GM18858 (cell line): Measurements from ENCODE around the gene FAM185A.
"Not testable (repeated sequence)": the region's sequence is repeated elsewhere in the genome, so short reads cannot be mapped to it uniquely, and the experiment has no call there.

ENCODE experiments used
- ATAC-seq: cut with Tn5 transposase; IDR thresholded peaks from one replicate; pipeline ENCODE4 v1.9.1; 2021; ENCODE audit not compliant: unreplicated experiment

Gene FAM185A

DNA sequence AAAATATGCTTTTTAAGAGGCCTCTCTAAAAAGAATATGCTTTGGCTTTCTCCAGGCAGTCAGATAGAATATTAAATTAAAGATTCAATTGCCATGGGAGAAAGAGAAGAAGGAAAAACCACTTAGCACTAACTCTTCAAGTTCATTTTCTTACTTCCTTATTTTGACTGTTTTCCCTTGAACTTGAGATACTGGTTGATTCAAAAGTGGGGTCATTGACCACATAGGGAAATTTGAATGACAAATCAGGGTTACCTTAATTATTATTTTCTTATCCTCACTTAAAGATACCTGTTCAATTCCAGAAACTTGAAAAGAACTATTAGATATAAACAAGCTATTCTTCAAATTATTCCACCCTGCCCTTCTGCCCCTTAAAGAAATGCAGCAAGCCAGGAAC, 27.4 kb downstream of the FAM185A start:
- ATAC-seq = not testable (repeated sequence)

DNA sequence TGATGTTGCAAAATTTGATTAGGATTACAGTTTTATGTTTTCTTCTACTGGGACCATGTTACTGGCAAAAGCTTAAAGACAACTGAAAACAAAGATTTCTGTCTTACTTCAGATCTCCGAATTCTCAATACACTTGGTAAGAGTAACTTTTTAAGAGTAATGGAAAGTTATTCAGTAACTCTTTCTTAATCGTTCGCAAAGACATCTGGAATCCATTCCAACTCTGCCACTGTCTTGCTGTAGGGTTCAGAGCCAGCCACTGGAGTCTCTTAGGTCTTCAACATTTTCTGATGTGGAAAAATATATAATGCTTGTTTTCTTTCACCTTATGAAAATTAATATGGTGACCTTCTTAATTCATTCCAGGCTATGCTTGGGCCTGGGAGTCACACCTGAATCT, 29.9 kb downstream of the FAM185A start:
- not testable (repeated sequence) for ATAC-seq

DNA sequence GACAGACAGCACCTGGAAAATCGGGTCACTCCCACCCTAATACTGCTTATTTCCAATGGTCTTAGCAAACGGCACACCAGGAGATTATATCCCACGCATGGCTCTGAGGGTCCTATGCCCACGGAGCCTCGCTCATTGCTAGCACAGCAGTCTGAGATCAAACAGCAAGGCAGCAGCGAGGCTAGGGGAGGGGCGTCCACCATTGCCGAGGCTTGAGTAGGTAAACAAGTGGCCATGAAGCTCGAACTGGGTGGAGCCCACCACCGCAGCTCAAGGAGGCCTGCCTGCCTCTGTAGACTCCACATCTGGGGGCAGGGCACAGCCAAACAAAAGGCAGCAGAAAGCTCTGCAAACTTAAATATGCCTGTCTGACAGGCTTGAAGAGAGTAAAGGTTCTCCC, 32.1 kb downstream of the FAM185A start:
- ATAC-seq = not testable (repeated sequence)

DNA sequence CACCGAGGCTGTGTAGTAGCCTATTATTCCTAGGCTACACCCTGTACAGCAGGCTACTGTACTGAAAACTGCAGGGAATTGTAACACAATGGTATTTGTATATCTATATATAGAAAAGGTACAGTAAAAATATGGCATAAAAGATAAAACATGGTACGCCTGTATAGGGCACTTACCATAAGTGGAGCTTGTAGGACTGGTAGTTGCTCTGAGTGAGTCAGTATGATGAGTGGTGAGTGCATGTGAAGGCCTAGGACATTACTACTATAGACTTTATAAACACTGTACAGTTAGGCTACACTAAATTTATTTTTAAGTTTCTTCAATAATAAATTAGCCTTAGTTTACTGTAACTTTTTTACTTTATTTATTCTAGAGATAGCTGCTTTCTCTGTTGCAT, 40.0 kb downstream of the FAM185A start:
- not testable (repeated sequence) for ATAC-seq

DNA sequence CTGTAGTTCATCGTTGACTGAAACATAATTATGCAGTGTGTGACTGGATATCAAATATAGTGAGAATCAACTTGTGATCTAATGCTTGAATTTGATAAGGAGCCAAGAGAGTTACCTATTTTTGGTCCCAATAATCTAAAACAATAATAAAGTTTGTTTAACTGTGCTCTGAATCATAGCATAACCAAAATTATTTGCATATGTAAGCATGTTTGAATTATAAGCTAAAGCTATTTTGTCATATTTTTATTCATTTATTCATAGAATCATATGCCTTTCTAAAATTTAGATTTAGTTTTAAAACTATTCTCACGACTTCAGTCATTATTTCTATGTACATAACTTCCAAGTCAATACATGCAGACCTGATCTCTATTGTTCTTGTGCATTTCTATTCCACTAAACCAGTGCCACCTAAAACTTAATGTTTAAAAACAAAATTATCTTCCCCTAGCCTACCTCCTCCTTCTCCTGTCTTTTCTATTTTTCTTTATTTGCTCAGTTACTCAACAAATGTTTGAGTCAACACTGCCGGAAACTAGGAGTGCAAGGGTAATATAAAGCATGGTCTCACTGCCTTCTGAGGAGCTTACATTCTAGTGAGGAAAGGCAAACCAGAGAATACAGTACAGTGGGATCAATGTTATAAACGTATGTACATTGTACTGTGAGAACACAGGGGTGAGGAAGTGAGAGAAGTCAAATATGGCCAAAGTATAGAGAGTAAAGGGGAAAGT, 41.7 kb downstream of the FAM185A start:
- not testable (repeated sequence) for ATAC-seq

DNA sequence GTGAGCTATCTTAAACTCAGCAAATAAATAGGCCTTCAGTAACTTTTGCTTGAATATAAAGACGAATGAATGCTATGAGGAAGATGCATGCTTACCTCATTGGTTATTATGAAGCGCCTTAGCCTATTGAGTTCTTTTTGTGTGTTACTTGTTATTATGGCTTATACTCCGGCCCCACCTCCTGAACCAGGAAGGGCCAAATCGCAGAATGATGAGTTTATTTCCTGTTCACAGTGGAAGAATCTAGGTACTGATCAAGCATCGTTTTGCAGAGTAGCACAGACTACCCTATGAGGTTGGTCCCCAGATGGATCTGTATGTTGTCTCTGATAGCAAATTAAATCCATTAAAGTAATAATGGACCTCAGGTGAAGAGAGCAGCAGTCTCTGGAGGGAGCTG, 42.6 kb downstream of the FAM185A start:
- not testable (repeated sequence) for ATAC-seq

DNA sequence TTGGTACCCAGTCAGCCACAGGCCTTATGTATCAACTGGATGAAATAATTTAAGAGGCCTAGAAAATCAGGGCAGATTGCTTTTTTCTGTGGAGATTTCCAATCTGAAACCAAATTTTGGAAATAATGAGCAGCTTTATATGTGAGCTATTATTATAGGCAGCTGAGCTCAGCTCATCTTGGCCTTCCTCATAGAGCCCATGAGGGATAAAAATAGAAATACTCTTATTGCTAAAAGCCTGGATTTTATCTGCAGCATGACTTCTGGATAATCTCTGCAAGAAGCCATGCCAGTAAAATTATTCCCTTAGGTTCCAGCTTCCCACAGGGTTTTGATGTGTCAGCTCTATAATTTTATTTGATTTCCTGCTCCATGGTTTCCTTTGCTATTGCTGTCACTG, 43.0 kb downstream of the FAM185A start:
- ATAC-seq = not testable (repeated sequence)

DNA sequence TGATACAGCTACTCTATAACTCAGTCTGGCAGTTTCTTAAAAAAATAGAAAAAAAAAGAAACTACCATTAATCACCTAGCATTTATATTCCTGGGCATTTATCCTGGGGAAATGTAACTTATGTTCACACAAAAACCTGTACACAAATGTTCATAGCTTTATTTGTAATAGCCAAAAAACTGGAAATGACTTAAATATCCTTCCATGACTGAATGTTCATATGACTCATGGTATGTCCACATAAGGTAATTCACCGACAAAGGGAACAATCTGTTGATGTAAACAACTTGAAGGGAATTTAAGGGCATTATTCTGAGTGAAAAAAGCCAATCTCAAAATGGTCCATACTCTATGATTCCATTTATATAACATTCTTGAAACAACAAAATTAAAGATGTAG, 45.8 kb downstream of the FAM185A start:
- not testable (repeated sequence) for ATAC-seq

DNA sequence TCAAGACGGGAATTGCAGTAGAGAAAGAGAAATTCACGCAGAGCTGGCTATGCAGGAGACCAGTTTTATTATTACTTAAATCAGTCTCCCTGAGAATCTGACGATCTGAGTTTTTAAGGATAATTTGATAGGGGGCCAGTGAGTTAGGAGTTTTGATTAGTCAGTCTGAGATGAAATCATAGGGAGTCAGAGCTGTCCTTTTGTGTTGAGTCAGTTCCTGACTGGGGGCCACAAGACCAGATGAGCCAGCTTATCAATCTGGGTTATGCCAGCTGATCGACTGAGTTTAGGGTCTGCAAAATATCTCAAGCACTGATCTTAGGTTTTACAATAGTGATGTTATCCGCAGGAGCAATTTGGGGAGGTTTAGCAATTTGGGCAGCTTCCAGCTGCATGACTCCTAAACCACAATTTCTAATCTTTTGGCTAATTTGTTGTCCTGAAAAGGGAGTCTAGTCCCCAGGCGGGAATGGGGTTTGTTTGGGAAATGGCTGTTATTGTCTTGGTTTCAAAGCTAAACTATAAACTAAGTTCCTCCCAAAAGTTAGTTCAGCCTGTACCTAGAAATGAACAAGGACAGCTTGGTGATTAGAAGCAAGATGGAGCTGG, 47.3 kb downstream of the FAM185A start:
- not testable (repeated sequence) for ATAC-seq

DNA sequence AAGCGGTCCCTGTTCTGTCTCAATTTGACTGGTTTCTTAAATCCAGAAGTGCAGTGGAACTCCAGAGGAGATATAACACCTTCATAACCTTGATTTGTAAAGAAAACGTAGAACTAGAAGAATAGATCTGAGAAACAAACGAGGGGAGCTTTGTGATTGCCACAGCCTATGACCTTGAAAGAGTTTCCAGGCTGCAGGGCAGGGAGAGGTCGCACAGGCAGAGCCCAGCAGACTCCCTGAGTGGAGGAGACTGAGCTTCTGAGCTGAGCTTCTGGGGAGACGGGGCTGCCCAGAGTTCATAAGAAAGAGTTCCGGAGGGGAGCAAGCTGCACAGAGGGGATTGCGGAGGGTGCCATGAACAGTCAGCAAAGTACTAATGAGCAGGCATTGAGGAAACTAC, 57.8 kb downstream of the FAM185A start:
- ATAC-seq = no peak

DNA sequence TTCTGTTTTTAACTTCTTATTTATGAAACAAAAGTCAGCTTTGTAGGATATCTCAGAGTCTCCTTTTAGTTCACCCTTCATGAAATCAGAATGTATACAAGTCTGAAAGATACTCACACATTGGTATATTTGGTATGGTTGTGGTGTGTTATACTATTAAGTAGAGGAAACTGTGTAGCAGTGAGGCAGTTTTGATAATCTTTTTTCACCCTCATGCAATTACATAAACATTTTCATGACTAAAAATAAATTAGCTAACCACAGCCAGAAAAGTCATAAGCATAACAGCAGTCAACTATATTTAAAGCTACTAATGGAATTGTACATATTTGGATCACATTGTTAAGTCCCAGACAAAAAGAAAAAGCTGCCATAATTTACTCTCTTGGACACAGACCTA, 62.1 kb downstream of the FAM185A start:
- no peak for ATAC-seq

DNA sequence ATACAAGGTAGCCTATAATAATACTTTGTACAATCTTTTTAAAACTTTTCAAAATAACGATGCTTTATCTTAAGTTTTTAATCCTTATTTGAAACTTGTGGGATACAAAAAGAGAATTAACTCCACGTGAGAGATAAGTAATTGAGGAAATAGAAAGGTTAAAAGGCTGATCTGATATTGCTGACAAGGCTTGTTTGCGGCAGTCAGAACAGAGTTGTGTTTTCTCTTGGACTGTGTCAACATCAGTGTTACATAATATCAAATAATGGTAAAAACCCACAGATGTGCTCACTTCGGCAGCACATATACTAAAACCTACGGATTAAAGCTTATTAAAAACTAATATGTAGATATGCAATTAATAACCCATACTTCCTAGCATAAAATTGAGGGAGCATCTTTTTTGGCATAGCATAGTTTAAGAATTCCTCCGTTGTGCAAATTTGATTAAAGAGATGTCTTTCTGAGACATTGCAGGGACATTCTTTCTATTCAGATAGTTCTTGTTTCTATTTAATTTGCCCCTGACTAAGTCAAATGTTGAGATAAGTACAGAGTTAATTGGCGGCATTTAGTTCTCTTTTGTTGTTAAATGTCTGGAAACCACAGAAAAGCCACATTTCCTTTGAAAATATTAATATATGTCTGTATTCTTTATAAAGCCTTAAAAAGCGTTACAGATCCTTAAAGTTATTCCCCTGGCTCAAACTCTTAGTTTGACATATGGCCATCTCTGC, 63.3 kb downstream of the FAM185A start:
- no peak for ATAC-seq

DNA sequence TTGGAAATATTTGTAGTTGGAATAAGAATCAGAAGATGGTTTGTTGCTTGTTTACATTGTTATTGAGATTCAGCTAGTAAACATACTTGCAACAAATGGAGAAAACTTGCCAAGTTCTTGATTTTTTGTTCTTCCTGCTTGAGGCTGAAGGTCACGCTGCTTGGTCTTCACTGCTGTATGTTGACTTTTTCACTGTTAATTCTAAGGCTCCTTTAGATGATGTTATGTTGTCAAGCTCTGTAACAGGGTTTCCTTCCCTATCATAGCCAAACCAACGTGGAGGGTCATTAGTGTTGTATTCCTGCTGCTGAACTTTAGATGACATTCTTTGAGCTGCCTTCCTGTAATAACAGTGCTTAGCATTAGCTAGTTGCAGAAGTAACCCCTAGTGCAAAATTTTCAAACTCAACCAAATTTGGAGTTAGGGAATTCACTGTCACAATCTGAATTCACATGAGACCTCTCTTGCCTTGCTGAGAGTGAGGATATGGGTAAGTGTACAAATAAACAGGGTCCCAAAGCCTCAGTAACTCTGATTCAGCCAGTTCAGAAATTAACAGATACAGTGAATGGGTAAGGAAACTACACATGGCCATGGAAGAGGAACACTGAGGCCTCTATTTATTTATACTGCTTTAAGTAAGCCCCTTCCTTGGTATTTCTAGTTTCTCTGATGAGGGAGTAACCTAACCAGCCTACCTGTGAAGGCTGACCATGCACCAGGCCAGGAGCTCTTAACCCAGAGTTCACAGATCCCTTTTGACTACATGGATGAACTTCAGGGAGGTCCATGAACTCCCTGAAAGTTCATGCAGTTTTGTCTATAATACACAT, 64.6 kb downstream of the FAM185A start:
- ATAC-seq = no peak

DNA sequence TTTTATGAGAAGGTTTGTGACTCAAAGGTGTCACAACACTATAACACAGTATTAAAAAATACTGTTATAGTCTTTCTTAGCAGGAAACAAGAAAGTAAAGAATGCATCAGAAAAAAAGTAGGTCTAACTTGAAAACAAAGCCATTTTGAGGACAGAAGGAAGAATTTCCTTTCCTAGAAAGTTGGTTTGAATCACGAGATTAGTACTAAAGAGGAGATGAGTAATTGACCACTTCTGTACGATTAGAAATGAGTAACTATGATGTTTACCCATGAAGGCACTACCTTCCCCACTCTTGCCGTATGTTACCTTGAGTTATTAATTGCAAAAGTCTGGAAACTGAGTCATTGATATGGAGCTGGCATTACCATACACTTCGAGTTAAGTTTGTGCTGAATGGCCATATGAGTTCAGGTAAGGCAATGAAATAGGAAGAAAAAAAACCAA, 65.2 kb downstream of the FAM185A start:
- no peak for ATAC-seq

DNA sequence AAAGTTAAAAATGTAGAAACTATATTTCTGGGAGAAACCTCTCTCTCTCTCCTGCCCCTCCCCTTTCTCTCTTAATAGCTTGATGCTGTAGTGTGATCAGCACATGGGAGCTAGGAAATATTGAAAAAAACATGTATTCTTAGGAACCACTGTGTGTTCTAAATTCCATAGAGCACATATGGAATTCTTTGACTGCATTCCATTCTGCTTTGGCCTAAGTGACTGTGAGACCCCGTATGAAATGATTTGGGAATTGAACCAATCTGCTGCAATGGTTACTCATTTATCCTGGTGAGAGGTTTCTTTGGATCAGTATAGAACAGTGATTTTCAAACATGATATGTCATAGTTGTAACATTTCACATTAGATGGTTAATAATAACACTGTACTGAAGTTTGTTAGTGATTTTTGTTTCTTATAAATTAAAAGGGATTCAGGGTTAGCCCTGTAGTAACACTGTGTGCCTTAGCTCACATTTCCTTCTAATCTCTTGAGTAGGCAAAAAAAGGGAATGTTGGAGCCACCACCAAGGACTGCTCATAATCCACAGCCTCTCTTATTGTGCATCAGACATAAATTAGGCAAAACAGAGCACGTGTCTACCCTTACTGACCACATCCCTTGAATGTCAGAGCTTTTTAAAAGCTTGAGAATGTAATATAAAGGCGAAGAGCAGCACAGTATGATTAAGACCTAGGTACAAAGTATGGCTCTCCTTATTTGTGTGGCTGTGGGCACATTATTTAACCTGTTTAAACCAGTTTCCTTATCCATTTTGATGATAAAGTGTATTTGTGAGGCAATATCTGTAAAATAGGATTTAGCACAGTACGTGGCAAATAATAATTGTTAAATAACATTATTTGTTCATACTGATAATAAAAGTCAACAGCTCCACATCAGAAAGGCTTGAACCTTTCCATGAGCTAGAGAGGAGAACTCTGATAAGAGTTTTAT, 69.1 kb downstream of the FAM185A start:
- ATAC-seq = no peak

DNA sequence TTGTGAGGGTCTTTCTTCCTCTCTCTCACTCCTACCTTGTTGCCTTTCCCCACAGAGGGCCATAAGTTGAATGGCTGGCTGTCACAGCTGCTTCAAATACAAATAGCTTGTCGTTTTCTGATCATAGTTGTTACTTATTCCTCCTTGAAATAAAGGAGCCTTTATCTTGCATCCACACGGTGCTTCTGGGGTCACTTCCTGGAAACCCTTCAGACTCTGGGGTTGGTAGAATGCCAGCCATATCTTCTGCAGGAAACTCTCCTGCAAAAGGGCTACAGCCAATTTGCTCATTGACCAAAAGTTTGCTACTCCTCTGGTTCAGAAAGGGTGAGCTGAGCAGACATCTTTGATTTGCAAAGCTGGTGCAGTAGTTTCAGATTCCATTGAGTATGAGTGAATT, 70.4 kb downstream of the FAM185A start:
- ATAC-seq = no peak

DNA sequence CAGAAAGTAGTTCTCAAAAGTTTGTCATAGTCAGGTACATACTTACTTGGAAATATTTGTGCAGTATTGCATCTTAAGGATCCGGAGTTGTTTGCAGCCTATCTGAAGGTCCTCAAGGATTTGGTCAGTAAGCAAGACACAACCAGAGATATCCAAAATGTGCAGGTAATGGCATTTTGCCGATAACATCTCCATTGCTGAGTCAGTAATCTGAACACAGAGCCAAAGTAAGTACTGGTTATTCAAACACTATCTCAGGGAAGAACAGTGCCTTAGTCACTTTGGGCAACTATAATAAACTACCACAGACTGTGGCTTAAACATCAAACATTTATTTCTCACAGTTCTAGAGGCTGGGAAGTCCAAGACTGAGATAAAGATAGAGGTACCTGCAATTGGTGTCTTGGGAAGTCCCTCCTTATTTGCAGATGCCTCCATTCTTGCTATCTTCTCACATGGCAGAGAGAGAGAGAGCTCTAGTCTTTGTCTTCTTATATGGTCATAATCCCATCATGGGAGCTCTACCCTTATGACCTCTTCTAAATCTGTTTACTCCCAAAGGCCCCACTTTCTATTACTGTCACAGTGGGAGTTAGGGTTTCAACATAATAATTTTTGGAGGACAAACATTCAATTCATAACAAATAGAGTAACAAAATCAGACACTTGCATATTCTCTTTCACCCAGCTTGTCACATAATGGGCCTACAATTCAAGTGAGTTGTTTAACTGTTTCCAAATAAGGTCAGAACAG, 73.4 kb downstream of the FAM185A start:
- ATAC-seq = no peak

DNA sequence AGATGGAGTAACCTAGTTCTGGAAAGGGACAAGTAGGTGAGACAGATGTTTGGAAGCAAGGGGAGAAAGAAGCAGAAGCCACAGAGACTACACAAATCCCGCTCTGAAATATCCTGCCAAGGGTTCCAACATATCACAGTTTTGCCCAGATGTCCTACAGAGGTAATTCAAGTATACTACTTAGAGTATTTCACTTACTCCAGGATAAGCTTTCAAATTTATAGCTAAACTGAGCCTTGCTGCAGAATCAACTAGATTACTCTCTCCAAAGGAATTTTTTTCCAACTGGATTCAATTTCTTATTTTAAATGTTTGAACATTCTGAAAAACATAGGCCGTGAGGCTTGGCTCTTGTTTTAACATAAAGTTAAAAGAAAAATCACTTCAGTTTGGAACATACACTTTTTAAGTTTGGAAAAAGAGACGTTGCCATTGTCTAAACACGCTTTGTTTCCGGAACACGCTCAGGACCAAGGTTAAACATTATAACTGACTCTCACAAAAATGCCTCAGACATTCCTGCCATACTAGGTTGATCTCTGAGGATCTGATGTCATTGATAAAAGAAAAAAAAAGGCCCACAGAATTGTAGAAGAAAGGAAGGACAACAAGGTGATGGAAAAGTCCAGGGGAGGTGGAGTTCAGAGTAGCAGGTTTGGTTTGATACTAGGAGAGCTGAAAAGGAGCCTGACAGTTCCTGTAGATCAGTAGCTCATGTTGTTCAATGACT, 74.8 kb downstream of the FAM185A start:
- ATAC-seq = no peak

DNA sequence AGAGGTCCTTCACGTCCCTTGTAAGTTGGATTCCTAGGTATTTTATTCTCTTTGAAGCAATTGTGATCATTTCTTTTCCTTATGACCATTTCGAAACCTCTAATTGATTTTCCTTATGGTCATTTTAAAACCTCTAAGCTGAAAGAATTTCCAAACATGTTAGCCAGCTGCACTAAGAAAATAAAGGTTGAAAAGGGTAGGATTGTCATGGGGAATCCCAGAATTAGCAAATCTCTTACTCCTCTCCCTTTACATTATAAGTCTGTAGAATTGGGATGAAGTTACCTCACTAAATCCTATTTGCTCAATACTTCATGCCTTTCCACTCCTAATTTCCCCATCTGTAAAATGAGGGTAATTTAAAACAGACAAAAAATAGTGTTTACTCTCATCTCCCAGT, 79.5 kb downstream of the FAM185A start:
- ATAC-seq = no peak
